ENCODE data around the gene LIMS3. TPM values are rescaled to one million over a fixed set of nuclear protein-coding genes. Genes with fewer than 3 reads are reported as not detected.

The LIMS3 gene
- total RNA-seq = 0.48 and 1.7 TPM in 2 replicates

DNA sequence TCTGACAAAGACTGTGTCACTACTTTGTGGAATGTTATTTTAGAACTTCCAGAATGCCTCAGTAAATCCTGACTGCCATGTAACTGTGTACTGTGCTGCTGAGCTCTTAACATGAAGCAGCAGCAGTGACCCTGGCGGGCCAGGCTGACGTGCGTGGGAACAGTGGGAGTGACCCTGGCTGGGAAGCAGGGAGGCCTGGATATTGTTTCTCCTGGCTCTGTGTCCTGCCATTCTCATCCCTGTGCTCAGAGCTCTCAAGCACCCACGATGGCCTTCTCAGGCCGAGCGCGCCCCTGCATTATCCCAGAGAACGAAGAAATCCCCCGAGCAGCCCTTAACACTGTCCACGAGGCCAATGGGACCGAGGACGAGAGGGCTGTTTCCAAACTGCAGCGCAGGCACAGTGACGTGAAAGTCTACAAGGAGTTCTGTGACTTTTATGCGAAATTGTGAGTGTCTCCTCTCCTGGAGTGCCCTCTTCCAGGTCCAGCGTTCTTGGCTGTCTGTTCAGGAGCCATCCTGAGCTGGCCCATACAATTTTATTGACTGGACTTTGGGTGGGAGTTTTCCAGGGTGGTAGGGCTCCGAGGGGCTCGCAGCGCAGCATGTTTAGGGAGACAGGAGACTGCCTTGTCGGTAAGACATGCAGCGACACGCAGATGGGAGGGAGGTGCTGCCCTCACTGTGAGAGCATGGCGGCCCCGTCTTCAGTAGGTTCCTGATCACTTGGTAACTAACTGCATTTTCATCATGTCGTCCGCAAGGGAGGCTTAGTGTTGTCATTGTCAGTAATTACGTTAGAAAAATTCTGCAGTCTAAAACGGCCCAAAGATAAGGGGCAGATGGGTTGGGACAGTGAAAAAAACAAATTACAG, at the start of gene LIMS3:
Gene LIMS3, plus strand, starts transcription at position 227 of the 875 bp plus-strand sequence. Its CDS starts 41 bp downstream, at position 268.

Other genes starting within 250 kb of the LIMS3 start
- gene RGPD5, start 104.4 kb upstream of the LIMS3 start, total RNA-seq = 2.8 and 8.1 TPM in 2 replicates
- gene MALL, start 217.1 kb downstream of the LIMS3 start, total RNA-seq = 1.6 and 6.2 TPM in 2 replicates